SK-N-SH (cell line): Measurements from ENCODE around the gene CCDC126. TPM values are rescaled to one million over a fixed set of nuclear protein-coding genes. Genes with fewer than 3 reads are reported as not detected.

Experiments used
- CTCF ChIA-PET: fragments of 300-600, 350-600 bp; formaldehyde crosslinking; extraction: SDS; loops from one replicate; lab custom pipeline; 2021; lab: Yijun Ruan, JAX
- POLR2A ChIA-PET: fragments of 350-600 bp; sonication (Branson Sonifier 250); formaldehyde crosslinking; extraction: SDS; loops from one replicate; lab custom pipeline; 2020; ENCODE audit warnings: antibody characterized with exemption, inconsistent platforms; lab: Yijun Ruan, JAX
- DNase-seq: peaks from one replicate; pipeline ENCODE4 v3.0.0; 2012
- H2AFZ ChIP-seq: fragments of 200-600 bp; sonication (generic); 2 replicates; pipeline ENCODE4 v1.8.1; 2016; ENCODE audit warnings: antibody characterized with exemption, mild to moderate bottlenecking, low read depth
- H3F3A ChIP-seq: fragments of 200-600 bp; sonication (generic); replicated peaks from 2 replicates; pipeline ENCODE3; 2016; ENCODE audit warnings: antibody characterized with exemption, mild to moderate bottlenecking; ENCODE audit not compliant: insufficient read depth
- H3K27ac ChIP-seq, 2 experiments: fragments of 200-500 bp in 1 of 2; fragments of 200-600 bp in 1 of 2; sonication (Bioruptor generic) in 1 of 2; sonication (generic), shearing (Covaris generic) in 1 of 2; 2 replicates each; pipeline versions ENCODE4 v1.5.1 to v1.6.1; 2014 to 2016; ENCODE audit warnings: low read depth in 2 of 2, inconsistent platforms in 1 of 2, low read length in 1 of 2, mild to moderate bottlenecking in 1 of 2, mixed read lengths in 1 of 2
- H3K27me3 ChIP-seq: fragments of 200-600 bp; sonication (generic), shearing (Covaris generic); 2 replicates; pipeline ENCODE4 v1.6.1; 2016; ENCODE audit warnings: mixed run types; ENCODE audit not compliant: insufficient read depth
- H3K36me3 ChIP-seq, 2 experiments: fragments of 200-500 bp in 1 of 2; fragments of 200-600 bp in 1 of 2; sonication (Bioruptor generic) in 1 of 2; sonication (generic) in 1 of 2; replicated peaks in 1 of 2; 2 replicates each; pipeline versions ENCODE3 to v1.5.1; 2014 to 2016; ENCODE audit warnings: low read length in 1 of 2, mild to moderate bottlenecking in 1 of 2; ENCODE audit not compliant: insufficient read depth in 2 of 2, control insufficient read depth in 1 of 2
- H3K4me1 ChIP-seq, 2 experiments: fragments of 200-500 bp in 1 of 2; fragments of 200-600 bp in 1 of 2; sonication (Bioruptor generic) in 1 of 2; sonication (generic), shearing (Covaris generic) in 1 of 2; 2 replicates each; pipeline versions ENCODE4 v1.5.1 to v1.6.1; 2014 to 2016; ENCODE audit warnings: low read depth in 1 of 2, low read length in 1 of 2, mixed run types in 1 of 2; ENCODE audit not compliant: insufficient read depth in 2 of 2, control insufficient read depth in 1 of 2
- H3K4me2 ChIP-seq: fragments of 200-600 bp; sonication (generic), shearing (Covaris generic); 2 replicates; pipeline ENCODE4 v1.6.1; 2017; ENCODE audit warnings: mixed run types
- H3K4me3 ChIP-seq, 2 experiments: fragments of 200-500 bp in 1 of 2; fragments of 200-600 bp in 1 of 2; sonication (Bioruptor generic) in 1 of 2; sonication (generic), shearing (Covaris generic) in 1 of 2; 2 replicates each; pipeline versions ENCODE4 v1.5.1 to v1.8.1; 2014 to 2016; ENCODE audit warnings: low read depth in 2 of 2, inconsistent platforms in 1 of 2, low read length in 1 of 2, mild to moderate bottlenecking in 1 of 2, mixed read lengths in 1 of 2, moderate library complexity in 1 of 2
- H3K79me2 ChIP-seq: fragments of 200-600 bp; sonication (generic); 2 replicates; pipeline ENCODE4 v1.8.1; 2017; ENCODE audit warnings: mild to moderate bottlenecking; ENCODE audit not compliant: insufficient read depth
- H3K9ac ChIP-seq: fragments of 200-600 bp; sonication (generic); 2 replicates; pipeline ENCODE4 v1.6.1; 2017; ENCODE audit warnings: mixed run types
- H3K9me2 ChIP-seq: fragments of 200-600 bp; sonication (generic); 2 replicates; pipeline ENCODE4 v1.6.1; 2017; ENCODE audit warnings: mixed run types
- H3K9me3 ChIP-seq: fragments of 200-600 bp; sonication (generic); 2 replicates; pipeline ENCODE4 v1.6.1; 2017; ENCODE audit warnings: mixed run types, mild to moderate bottlenecking, moderate library complexity
- H4K20me1 ChIP-seq: fragments of 200-600 bp; sonication (generic); 2 replicates; pipeline ENCODE4 v1.6.1; 2017; ENCODE audit warnings: mild to moderate bottlenecking, mixed run types; ENCODE audit not compliant: insufficient read depth
- CHD2 ChIP-seq: fragments of 150-350 bp; IDR thresholded peaks from 2 replicates; pipeline ENCODE4 v1.6.1; 2018; ENCODE audit warnings: low read length; ENCODE audit not compliant: partially characterized antibody
- EP300 ChIP-seq, 2 experiments: IDR thresholded peaks; 2 replicates each; pipeline versions ENCODE4 v1.4.0 to v1.6.1; 2012; ENCODE audit warnings: borderline replicate concordance in 1 of 2, low read depth in 1 of 2, low read length in 1 of 2
- FOSL2 ChIP-seq: IDR thresholded peaks from 2 replicates; pipeline ENCODE4 v1.4.0; 2012; ENCODE audit warnings: low read depth, mild to moderate bottlenecking, moderate library complexity, borderline replicate concordance
- JUND ChIP-seq: IDR thresholded peaks from 2 replicates; pipeline ENCODE4 v1.4.0; 2012
- MEF2A ChIP-seq: IDR thresholded peaks from 2 replicates; pipeline ENCODE4 v1.4.0; 2012; ENCODE audit warnings: low read depth, borderline replicate concordance
- MXI1 ChIP-seq: IDR thresholded peaks from 2 replicates; pipeline ENCODE4 v1.6.1; 2012; ENCODE audit warnings: mild to moderate bottlenecking, low read depth, low read length, improper control_type of control experiment
- RCOR1 ChIP-seq: fragments of 150-350 bp; IDR thresholded peaks from 2 replicates; pipeline ENCODE4 v1.6.1; 2017; ENCODE audit warnings: antibody characterized with exemption, low read length
- SIN3A ChIP-seq: IDR thresholded peaks from 2 replicates; pipeline ENCODE4 v1.6.1; 2012; ENCODE audit warnings: low read depth, mild to moderate bottlenecking, low read length, moderate library complexity, borderline replicate concordance
- SMC3 ChIP-seq: IDR thresholded peaks from 2 replicates; pipeline ENCODE4 v1.6.1; 2012; ENCODE audit warnings: low read depth, low read length, improper control_type of control experiment
- TAF1 ChIP-seq: IDR thresholded peaks from 2 replicates; pipeline ENCODE4 v1.6.1; 2012; ENCODE audit warnings: low read depth, mild to moderate bottlenecking, low read length, moderate library complexity, borderline replicate concordance
- YY1 ChIP-seq: IDR thresholded peaks from 2 replicates; pipeline ENCODE4 v1.4.0; 2012; ENCODE audit warnings: low read depth, mild to moderate bottlenecking
- WGBS: methylation state at CpG from one replicate; pipeline ENCODE4 v1.1.6; 2017; ENCODE audit warnings: low lambda C conversion rate; 5-methylcytosine and 5-hydroxymethylcytosine counted together
- polyA plus RNA-seq, 3 experiments: library from polyadenylated mRNA; depleted of rRNA; stranded (reverse); fragments of >200 nt; gene quantifications; 2 replicates each; pipeline ENCODE4 v1.2.3, GENCODE V29; 2012
- TF ChIP-seq, protein P1 (sequence below): IDR thresholded peaks from 2 replicates; pipeline ENCODE4 v1.4.0; 2012; ENCODE audit warnings: low read depth, borderline replicate concordance
- TF ChIP-seq, protein P2 (sequence below): fragments of 150-350 bp; IDR thresholded peaks from 2 replicates; pipeline ENCODE4 v1.6.1; 2017; ENCODE audit warnings: antibody characterized with exemption, low read length, low read depth, borderline replicate concordance
- TF ChIP-seq, protein P3 (sequence below): fragments of 150-350 bp; IDR thresholded peaks from 2 replicates; pipeline ENCODE4 v1.6.1; 2016; ENCODE audit warnings: mild to moderate bottlenecking, low read depth, low read length
- TF ChIP-seq, protein P4 (sequence below): IDR thresholded peaks from 2 replicates; pipeline ENCODE4 v1.4.0; 2012; ENCODE audit warnings: low read depth
- TF ChIP-seq, protein P5 (sequence below): fragments of 200-600 bp; sonication (generic); IDR thresholded peaks from 2 replicates; pipeline ENCODE4 v1.6.1; 2017; ENCODE audit warnings: antibody characterized with exemption, mild to moderate bottlenecking, moderate library complexity
- TF ChIP-seq, protein P6 (sequence below): IDR thresholded peaks from 2 replicates; pipeline ENCODE4; 2012

CCDC126 gene
- polyA plus RNA-seq, 1 of the 3 experiments (the other 2 are of a cell fraction), result 5.5 TPM

DNA sequence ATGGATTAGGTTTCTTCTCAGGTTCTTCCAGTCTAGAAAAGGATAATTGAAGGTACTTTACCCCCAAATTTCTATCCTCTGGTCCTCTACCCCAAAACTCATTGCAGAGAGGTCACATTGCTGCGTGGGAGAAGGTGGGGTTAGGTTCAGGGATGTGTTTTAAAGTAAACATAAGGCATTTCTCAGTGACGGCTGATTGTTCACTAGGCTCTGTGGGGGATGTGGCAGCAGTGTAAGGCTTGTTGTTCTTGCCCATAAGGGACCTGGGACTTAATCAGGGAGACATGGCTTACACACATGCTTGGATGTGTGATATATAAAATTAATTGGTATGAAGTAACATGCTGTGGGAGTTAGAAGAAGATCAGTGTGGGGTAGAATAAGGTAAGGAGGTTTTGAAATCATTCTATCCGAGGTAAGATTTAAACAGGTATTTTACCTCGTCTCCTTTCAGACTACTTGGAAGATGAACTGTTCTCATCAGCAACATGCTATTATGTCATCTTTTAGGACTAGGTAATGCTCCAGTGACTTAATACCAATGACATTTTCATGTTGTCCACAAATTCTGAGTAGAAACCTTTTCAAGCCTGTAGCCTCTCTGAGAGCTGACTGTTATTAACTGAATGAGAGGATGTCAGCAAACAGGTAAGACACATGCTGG, 6.6 kb downstream of the CCDC126 start:
- Histone ChIP-seq H3F3A (peaks cover 4% of the 10 kb centered on the region), H3K27ac (no peak overlapping the region), H2AFZ (no peak overlapping the region), H3K27me3 (no peaks in the 10 kb centered on the region), H3K79me2 (peaks cover 7% of the 10 kb centered on the region), H3K9me3 (no peaks in the 10 kb centered on the region), H3K9me2 (no peaks in the 10 kb centered on the region), H3K4me1 (peaks cover 0 to 2% of the 10 kb centered on the region in 2 experiments; a peak in 2 of 4 replicates), H3K4me3 (no peak overlapping the region), H3K9ac (no peak overlapping the region), H3K36me3 (no peaks in the 10 kb centered on the region), H3K4me2 (no peak overlapping the region), H4K20me1 (no peaks in the 10 kb centered on the region)
- TF ChIP-seq YY1 (no peak), TAF1 (no peak)
- TF ChIP-seq, protein P1, sequence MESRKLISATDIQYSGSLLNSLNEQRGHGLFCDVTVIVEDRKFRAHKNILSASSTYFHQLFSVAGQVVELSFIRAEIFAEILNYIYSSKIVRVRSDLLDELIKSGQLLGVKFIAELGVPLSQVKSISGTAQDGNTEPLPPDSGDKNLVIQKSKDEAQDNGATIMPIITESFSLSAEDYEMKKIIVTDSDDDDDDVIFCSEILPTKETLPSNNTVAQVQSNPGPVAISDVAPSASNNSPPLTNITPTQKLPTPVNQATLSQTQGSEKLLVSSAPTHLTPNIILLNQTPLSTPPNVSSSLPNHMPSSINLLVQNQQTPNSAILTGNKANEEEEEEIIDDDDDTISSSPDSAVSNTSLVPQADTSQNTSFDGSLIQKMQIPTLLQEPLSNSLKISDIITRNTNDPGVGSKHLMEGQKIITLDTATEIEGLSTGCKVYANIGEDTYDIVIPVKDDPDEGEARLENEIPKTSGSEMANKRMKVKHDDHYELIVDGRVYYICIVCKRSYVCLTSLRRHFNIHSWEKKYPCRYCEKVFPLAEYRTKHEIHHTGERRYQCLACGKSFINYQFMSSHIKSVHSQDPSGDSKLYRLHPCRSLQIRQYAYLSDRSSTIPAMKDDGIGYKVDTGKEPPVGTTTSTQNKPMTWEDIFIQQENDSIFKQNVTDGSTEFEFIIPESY, result no peak
- TF ChIP-seq, protein P2, sequence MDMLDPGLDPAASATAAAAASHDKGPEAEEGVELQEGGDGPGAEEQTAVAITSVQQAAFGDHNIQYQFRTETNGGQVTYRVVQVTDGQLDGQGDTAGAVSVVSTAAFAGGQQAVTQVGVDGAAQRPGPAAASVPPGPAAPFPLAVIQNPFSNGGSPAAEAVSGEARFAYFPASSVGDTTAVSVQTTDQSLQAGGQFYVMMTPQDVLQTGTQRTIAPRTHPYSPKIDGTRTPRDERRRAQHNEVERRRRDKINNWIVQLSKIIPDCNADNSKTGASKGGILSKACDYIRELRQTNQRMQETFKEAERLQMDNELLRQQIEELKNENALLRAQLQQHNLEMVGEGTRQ, result no peak
- TF ChIP-seq, protein P3, sequence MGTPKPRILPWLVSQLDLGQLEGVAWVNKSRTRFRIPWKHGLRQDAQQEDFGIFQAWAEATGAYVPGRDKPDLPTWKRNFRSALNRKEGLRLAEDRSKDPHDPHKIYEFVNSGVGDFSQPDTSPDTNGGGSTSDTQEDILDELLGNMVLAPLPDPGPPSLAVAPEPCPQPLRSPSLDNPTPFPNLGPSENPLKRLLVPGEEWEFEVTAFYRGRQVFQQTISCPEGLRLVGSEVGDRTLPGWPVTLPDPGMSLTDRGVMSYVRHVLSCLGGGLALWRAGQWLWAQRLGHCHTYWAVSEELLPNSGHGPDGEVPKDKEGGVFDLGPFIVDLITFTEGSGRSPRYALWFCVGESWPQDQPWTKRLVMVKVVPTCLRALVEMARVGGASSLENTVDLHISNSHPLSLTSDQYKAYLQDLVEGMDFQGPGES, result no peak
- POLR2A ChIA-PET, result no interaction called here
- no peak for DNase-seq
- 83% methylated on average over 4 of the region's 4 CpGs for WGBS
- CTCF ChIA-PET, result interaction anchor here (0.9 kb wide), 1 partner anchor 23 kb away, joined by 3 read pairs; no protein-coding TSS in a partner anchor

DNA sequence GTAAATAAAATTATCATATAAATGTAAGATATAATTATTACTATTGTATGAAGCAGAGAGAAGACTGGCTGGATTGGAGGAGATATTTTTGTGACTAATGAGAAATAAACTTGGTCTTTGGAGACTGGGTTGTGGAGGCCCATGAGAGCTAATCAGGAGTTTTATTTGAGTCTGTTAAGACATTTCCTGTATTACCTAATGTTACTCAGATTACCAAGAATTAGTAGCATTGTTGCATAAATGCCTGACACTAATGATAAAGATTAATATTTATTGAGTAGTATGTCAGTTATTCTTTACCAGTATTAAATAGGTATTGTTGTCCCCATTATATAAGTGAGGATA, 7.1 kb downstream of the CCDC126 start:
- no peak overlapping the region for H3K4me3 ChIP-seq
- H3K27ac ChIP-seq, result no peak overlapping the region
- TF ChIP-seq SMC3 (no peak), MXI1 (no peak), EP300 (IDR thresholded peaks at IDR 0.05; ENCODE audit: borderline replicate concordance in 1 of 2, low read depth in 1 of 2, low read length in 1 of 2) (no peak), RCOR1 (no peak), CHD2 (no peak), FOSL2 (no peak), JUND (no peak), MEF2A (no peak), SIN3A (no peak)
- TF ChIP-seq, protein P4, sequence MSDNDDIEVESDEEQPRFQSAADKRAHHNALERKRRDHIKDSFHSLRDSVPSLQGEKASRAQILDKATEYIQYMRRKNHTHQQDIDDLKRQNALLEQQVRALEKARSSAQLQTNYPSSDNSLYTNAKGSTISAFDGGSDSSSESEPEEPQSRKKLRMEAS, result no peak
- TF ChIP-seq, protein P5, sequence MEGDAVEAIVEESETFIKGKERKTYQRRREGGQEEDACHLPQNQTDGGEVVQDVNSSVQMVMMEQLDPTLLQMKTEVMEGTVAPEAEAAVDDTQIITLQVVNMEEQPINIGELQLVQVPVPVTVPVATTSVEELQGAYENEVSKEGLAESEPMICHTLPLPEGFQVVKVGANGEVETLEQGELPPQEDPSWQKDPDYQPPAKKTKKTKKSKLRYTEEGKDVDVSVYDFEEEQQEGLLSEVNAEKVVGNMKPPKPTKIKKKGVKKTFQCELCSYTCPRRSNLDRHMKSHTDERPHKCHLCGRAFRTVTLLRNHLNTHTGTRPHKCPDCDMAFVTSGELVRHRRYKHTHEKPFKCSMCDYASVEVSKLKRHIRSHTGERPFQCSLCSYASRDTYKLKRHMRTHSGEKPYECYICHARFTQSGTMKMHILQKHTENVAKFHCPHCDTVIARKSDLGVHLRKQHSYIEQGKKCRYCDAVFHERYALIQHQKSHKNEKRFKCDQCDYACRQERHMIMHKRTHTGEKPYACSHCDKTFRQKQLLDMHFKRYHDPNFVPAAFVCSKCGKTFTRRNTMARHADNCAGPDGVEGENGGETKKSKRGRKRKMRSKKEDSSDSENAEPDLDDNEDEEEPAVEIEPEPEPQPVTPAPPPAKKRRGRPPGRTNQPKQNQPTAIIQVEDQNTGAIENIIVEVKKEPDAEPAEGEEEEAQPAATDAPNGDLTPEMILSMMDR, result no peak
- TF ChIP-seq, protein P2, result no peak
- TF ChIP-seq, protein P6, sequence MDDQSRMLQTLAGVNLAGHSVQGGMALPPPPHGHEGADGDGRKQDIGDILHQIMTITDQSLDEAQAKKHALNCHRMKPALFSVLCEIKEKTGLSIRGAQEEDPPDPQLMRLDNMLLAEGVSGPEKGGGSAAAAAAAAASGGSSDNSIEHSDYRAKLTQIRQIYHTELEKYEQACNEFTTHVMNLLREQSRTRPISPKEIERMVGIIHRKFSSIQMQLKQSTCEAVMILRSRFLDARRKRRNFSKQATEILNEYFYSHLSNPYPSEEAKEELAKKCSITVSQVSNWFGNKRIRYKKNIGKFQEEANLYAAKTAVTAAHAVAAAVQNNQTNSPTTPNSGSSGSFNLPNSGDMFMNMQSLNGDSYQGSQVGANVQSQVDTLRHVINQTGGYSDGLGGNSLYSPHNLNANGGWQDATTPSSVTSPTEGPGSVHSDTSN, result no peak
- H3K36me3 ChIP-seq, result no peaks in the 10 kb centered on the region
- no peaks in the 10 kb centered on the region for H3F3A ChIP-seq
- H4K20me1 ChIP-seq, result no peaks in the 10 kb centered on the region
- H3K9me2 ChIP-seq, result no peaks in the 10 kb centered on the region
- ChIA-PET CTCF (interaction anchor here (0.9 kb wide), 1 partner anchor 22 kb away, joined by 3 read pairs; no protein-coding TSS in a partner anchor), POLR2A (no interaction called here)
- H3K9me3 ChIP-seq, result no peaks in the 10 kb centered on the region
- no peak overlapping the region for H2AFZ ChIP-seq
- H3K4me1 ChIP-seq, result no peaks in the 10 kb centered on the region; a peak in 1 of 4 replicates
- DNase-seq, result no peak
- 0 out of 2 replicates have a peak, but pooled peaks cover 2% of the 10 kb centered on the region for H3K79me2 ChIP-seq
- no peaks in the 10 kb centered on the region for H3K27me3 ChIP-seq
- H3K4me2 ChIP-seq, result no peak overlapping the region
- no peak overlapping the region for H3K9ac ChIP-seq
